Esophagus squamous epithelium (tissue), 5 donors: ENCODE measurements around the gene XPNPEP1. TPM values are rescaled to one million over a fixed set of nuclear protein-coding genes. Genes with fewer than 3 reads are reported as not detected.

Experiments used
- DNase-seq: peaks from one replicate; lab custom pipeline; 2025; lab: John Stamatoyannopoulos, UW
- H3K27ac ChIP-seq, 4 donors: fragments of 200-600 bp; sonication (generic); one replicate each; pipeline ENCODE4 v1.5.1; 2016 to 2019; ENCODE audit warnings: mild to moderate bottlenecking in 1 of 4
- H3K27me3 ChIP-seq, 4 donors: fragments of 200-600 bp; sonication (generic); 1 replicate in 3 of 4; 2 replicates in 1 of 4; pipeline versions ENCODE4 v1.5.1 to v1.6.0; 2017 to 2021; ENCODE audit warnings: antibody characterized with exemption in 1 of 4
- H3K36me3 ChIP-seq, 3 donors: fragments of 200-600 bp; sonication (generic); one replicate each; pipeline ENCODE4 v1.5.1; 2016 to 2019
- H3K4me1 ChIP-seq, 3 donors: fragments of 200-600 bp; sonication (generic); one replicate each; pipeline ENCODE4 v1.5.1; 2017 to 2019
- H3K4me3 ChIP-seq, 4 donors: fragments of 200-600 bp; sonication (generic); 1 replicate in 3 of 4; 2 replicates in 1 of 4; pipeline ENCODE4 v1.5.1; 2016 to 2019; ENCODE audit warnings: mild to moderate bottlenecking in 2 of 4, moderate library complexity in 1 of 4
- H3K9me3 ChIP-seq, 3 donors: fragments of 200-600 bp; sonication (generic); one replicate each; pipeline ENCODE4 v1.5.1; 2016 to 2019
- POLR2A ChIP-seq, 4 donors: fragments of 450-650 bp; IDR thresholded peaks; one replicate each; pipeline ENCODE4 v1.6.1; 2017; ENCODE audit warnings: antibody characterized with exemption in 4 of 4, mild to moderate bottlenecking in 4 of 4, moderate library complexity in 3 of 4
- WGBS, 2 donors: methylation state at CpG; one replicate each; pipeline ENCODE4 v1.1.5; 2018; 5-methylcytosine and 5-hydroxymethylcytosine counted together
- intact Hi-C: fragments of 100-400 bp; cut with DNase I; formaldehyde crosslinking; loops from one replicate; pipeline ENCODE4 v1.15.0; 2022
- total RNA-seq, 4 donors: library from RNA; depleted of rRNA; stranded (reverse); fragments of >200 nt; gene quantifications; one replicate each; pipeline ENCODE4 v1.1.0, GENCODE V29; 2016
- TF ChIP-seq, protein P1 (sequence below), 6 experiments: fragments of 450-650 bp in 4 of 6; fragments of 200-600 bp in 2 of 6; sonication (generic) in 2 of 6; IDR thresholded peaks; one replicate each; pipeline ENCODE4 v1.5.1; 2016 to 2019; ENCODE audit warnings: antibody characterized with exemption in 6 of 6, mild to moderate bottlenecking in 4 of 6, moderate library complexity in 4 of 6
- donor health status: DM: yes; HTN: yes; CAD: no.

XPNPEP1 gene
- total RNA-seq = 10 to 100 TPM; 39.0 to 79.3 (median 60.1) TPM

- DNase-seq = peak; percentile 30
- intact Hi-C loops = no loop called here
- 5 to 20% methylated on average over 13 to 19 of the region's 105 CpGs for WGBS, 2 donors
- Histone ChIP-seq H3K4me3 (peak within 1 kb of the TSS; percentile 64 to 96 (median 84)), H3K9me3 (no peaks in the 10 kb centered on the region), H3K4me1 (peaks cover 7 to 35% (median 9%) of the 10 kb centered on the region in 3 donors), H3K36me3 (no peaks in the 10 kb centered on the region), H3K27me3 (no peaks in the 10 kb centered on the region), H3K27ac (peak within 1 kb of the TSS; percentile 89 to 98 (median 93))
- TF ChIP-seq POLR2A (IDR thresholded peaks at IDR 0.05) = peak in 2 of 4 donors; percentile 90
- TF ChIP-seq, protein P1, sequence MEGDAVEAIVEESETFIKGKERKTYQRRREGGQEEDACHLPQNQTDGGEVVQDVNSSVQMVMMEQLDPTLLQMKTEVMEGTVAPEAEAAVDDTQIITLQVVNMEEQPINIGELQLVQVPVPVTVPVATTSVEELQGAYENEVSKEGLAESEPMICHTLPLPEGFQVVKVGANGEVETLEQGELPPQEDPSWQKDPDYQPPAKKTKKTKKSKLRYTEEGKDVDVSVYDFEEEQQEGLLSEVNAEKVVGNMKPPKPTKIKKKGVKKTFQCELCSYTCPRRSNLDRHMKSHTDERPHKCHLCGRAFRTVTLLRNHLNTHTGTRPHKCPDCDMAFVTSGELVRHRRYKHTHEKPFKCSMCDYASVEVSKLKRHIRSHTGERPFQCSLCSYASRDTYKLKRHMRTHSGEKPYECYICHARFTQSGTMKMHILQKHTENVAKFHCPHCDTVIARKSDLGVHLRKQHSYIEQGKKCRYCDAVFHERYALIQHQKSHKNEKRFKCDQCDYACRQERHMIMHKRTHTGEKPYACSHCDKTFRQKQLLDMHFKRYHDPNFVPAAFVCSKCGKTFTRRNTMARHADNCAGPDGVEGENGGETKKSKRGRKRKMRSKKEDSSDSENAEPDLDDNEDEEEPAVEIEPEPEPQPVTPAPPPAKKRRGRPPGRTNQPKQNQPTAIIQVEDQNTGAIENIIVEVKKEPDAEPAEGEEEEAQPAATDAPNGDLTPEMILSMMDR (IDR thresholded peaks at IDR 0.05) = peak in 1 of 6 experiments; percentile 10
Measured at GRCh38 chr10:109922976-109923921, at the start of gene XPNPEP1. Gene XPNPEP1, minus strand, starts transcription at chr10:109923511. Its CDS starts 78 bp downstream, at chr10:109923433.

- no peak overlapping the region for H3K27ac ChIP-seq
- 80 to 89% methylated on average over 2 of the region's 2 CpGs for WGBS, 2 donors
- TF ChIP-seq, protein P1 (IDR thresholded peaks at IDR 0.05) = no peak
- no peak for TF ChIP-seq POLR2A (IDR thresholded peaks at IDR 0.05)
Measured at GRCh38 chr10:109972372-109973001, 49.2 kb upstream of the XPNPEP1 start.

DNA sequence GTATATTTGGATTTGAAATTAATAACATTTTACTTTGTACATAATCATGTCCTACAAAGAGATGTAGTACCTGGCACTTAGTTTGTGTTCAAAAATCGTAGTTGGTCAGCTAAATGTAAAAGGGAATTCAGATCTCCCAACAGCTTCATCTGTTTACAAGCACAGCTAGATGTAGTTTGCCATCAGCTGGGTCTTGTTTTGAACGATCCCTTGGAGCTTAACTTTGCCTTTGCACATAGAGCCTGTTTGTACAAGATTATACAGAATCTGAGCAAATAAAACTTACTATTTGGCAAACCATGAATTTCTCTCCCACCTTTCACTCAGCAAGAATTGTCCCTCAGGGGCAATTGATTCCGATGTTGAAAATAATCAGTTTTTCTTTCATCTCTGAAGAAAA, 48.3 kb upstream of the XPNPEP1 start:
- no peaks in the 10 kb centered on the region for H3K36me3 ChIP-seq
- 37 to 44% methylated on average over 3 of the region's 3 CpGs for WGBS, 2 donors
- H3K27me3 ChIP-seq = no peaks in the 10 kb centered on the region
- TF ChIP-seq, protein P1 (IDR thresholded peaks at IDR 0.05) = no peak
- no peak for TF ChIP-seq POLR2A (IDR thresholded peaks at IDR 0.05)
- DNase-seq = no peak
- intact Hi-C loops = loop anchor here (10.0 kb wide), 1 partner anchor 153 kb away; no protein-coding TSS in a partner anchor
- no peak overlapping the region for H3K4me3 ChIP-seq
- H3K4me1 ChIP-seq = peaks cover 0 to 14% (median 9%) of the 10 kb centered on the region in 3 donors
- no peaks in the 10 kb centered on the region for H3K9me3 ChIP-seq
- H3K27ac ChIP-seq = no peak overlapping the region

More at GRCh38 chr10:109972372-109973001, 49.2 kb upstream of the XPNPEP1 start:
- Histone ChIP-seq H3K4me1 (peaks cover 0 to 6% (median 5%) of the 10 kb centered on the region in 3 donors), H3K9me3 (no peaks in the 10 kb centered on the region), H3K4me3 (no peak overlapping the region), H3K36me3 (no peaks in the 10 kb centered on the region), H3K27me3 (no peaks in the 10 kb centered on the region)
- DNase-seq = no peak
- intact Hi-C loops = loop anchor here (10.0 kb wide), 1 partner anchor 152 kb away; no protein-coding TSS in a partner anchor

GRCh38 chr10:109969760-109970346, 46.5 kb upstream of the XPNPEP1 start:
- Histone ChIP-seq H3K9me3 (no peaks in the 10 kb centered on the region), H3K36me3 (no peaks in the 10 kb centered on the region), H3K27me3 (no peaks in the 10 kb centered on the region), H3K4me1 (peaks cover 0 to 19% (median 9%) of the 10 kb centered on the region in 3 donors), H3K4me3 (no peak overlapping the region), H3K27ac (no peak overlapping the region)
- TF ChIP-seq, protein P1 (IDR thresholded peaks at IDR 0.05) = no peak
- TF ChIP-seq POLR2A (IDR thresholded peaks at IDR 0.05) = no peak
- WGBS, 2 donors = 73 to 83% methylated on average over 7 to 8 of the region's 8 CpGs
- intact Hi-C loops = loop anchor here (10.0 kb wide), 1 partner anchor 155 kb away; no protein-coding TSS in a partner anchor
- no peak for DNase-seq
